Ovary (tissue), 3 donors: ENCODE results near the gene PTGES.
A peak's percentile ranks its signal among the peaks of the same experiment; 100 is the strongest.

Experiments used
- POLR2A ChIP-seq: fragments of 450-650 bp; IDR thresholded peaks from one replicate; pipeline ENCODE4 v1.6.1; 2017; ENCODE audit warnings: antibody characterized with exemption, mild to moderate bottlenecking, moderate library complexity
- TF ChIP-seq, protein P1 (sequence below), 3 donors: fragments of 450-650 bp in 2 of 3; fragments of 200-600 bp in 1 of 3; IDR thresholded peaks; one replicate each; pipeline versions ENCODE4 v1.5.1 to v1.8.0; 2016 to 2022; ENCODE audit warnings: antibody characterized with exemption in 3 of 3, mild to moderate bottlenecking in 1 of 3
- donor health status: DM: no; HTN: no; CAD: no.

DNA sequence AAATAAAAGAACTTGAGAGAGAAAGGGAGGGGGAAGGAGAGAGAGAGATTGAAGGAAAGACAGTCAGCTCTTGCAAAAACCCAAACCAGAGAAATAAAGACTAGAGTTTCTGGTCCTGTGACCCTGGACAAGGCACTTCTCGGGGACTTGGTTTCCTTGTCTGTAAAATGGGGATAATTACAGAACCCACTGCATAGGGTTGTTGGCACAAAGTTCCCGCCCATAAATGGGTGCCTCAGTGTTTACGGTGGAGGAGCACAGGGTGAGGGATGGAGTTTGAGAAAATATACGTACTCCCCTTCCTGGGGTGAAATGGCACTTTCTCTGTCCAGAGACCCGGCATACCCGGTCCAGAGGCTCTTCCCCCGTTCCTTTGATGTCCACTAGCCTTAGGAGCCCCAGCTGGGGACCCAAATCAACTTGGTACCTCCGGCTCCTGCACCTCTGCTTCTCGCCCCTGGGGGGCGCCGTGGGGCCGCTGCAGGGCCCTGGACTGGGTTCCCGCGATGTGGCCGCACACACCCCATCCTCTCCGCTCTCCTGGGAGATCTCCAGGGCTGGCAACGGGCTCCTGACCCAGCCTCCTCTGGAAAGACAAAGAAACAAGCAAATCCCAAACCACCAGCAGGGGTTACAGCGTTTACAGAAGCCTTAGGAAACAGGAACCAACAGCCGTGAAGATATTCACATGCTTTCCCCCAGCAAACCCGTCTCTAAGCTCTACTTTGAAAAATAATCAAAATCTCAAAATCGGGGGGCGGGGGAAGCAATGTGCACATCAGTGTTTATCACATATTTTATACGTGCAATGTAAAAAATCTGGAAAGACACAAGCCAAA is 26.3 kb downstream of the PTGES start:
- TF ChIP-seq, protein P1, sequence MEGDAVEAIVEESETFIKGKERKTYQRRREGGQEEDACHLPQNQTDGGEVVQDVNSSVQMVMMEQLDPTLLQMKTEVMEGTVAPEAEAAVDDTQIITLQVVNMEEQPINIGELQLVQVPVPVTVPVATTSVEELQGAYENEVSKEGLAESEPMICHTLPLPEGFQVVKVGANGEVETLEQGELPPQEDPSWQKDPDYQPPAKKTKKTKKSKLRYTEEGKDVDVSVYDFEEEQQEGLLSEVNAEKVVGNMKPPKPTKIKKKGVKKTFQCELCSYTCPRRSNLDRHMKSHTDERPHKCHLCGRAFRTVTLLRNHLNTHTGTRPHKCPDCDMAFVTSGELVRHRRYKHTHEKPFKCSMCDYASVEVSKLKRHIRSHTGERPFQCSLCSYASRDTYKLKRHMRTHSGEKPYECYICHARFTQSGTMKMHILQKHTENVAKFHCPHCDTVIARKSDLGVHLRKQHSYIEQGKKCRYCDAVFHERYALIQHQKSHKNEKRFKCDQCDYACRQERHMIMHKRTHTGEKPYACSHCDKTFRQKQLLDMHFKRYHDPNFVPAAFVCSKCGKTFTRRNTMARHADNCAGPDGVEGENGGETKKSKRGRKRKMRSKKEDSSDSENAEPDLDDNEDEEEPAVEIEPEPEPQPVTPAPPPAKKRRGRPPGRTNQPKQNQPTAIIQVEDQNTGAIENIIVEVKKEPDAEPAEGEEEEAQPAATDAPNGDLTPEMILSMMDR (IDR thresholded peaks at IDR 0.05) = peak; percentile 40 to 71 (median 63)
- no peak for TF ChIP-seq POLR2A
